Measurements from ENCODE around the gene RASL10B.

RASL10B gene

DNA sequence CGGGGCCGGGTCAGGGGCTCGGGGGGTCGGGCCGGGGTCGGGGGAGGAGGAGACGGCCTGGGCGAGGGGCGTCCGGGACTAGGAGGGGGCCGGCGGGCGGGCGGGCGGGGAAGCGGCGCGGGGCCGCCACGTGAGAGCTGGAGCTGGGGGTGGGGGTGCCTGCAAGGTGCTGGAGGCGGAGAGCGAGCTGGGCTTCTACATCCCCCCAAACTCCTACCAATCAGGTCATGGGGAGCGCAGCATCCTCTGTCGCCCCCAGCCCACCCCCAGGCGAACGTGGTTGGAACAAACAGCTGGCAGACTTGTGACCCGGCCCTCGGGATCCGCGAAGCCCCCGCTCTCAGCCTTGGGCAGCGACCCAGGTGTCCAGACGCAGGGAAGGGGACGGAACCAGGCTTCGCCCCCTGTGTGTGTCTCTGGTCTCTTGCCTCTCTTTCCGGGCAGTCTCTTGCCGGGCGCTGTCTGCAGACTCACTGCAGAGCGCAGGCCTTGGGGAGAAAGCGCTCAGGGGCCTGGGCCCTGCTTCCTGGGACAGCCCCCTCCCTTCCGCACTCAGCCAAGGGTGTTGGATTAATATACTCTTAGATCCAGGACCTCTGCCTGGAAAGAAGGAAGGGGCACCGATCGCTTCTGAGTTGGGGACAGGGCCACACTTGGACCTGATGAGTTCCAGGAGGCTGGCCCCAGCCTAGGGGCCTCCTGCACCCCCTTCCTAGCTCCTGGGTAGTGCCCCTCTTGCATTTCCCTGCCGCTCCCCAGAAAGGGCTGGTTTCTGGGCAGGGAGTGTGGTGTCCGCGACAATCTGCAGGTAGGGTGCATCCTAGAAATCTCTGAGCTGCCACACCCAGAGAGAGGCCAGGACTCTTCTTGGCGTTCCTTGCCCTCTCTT is 722 bp downstream of the RASL10B start:
- Histone ChIP-seq H3K27ac (ENCODE audit: low read length) (no peak overlapping the region), H3K9me3 (ENCODE audit: control insufficient read depth in 1 of 2, low read length in 2 of 2) (no peaks in the 10 kb centered on the region), H3K4me3 (ENCODE audit: low read depth in 1 of 2, low read length in 2 of 2) (peak overlapping the region in 1 of 2 donors; percentile 61), H3K27me3 (ENCODE audit: low read depth, low read length) (no peaks in the 10 kb centered on the region), H3K36me3 (ENCODE audit: control insufficient read depth in 1 of 2, insufficient read depth in 2 of 2, low read length in 2 of 2) (peaks cover 0 to under 1% of the 10 kb centered on the region in 2 donors), H3K4me1 (ENCODE audit: control insufficient read depth in 1 of 2, insufficient read depth in 2 of 2, low read length in 2 of 2) (peaks cover 0 to 11% of the 10 kb centered on the region in 2 donors)

DNA sequence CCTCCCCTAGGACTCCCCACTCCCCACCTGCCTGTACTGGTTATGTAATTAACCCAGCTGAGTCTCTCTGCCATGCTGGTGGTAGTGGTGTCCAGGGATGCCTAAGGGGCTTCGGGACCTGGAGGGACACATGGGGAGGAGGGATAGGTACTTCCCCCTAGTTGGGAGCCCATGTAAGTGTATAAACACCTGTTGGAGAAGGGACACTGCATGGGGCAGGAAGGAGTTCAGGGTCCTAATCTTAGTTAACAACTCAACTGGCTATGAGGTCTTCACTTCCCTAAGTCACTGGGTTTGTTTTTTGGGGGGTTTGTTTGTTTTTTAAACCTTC is 1.3 kb downstream of the RASL10B start:
- Histone ChIP-seq H3K36me3 (ENCODE audit: control insufficient read depth in 1 of 2, insufficient read depth in 2 of 2, low read length in 2 of 2) (no peaks in the 10 kb centered on the region), H3K4me1 (ENCODE audit: control insufficient read depth in 1 of 2, insufficient read depth in 2 of 2, low read length in 2 of 2) (peaks cover 0 to 11% of the 10 kb centered on the region in 2 donors), H3K27ac (ENCODE audit: low read length) (no peak overlapping the region), H3K4me3 (ENCODE audit: low read depth in 1 of 2, low read length in 2 of 2) (no peak overlapping the region), H3K27me3 (ENCODE audit: low read depth, low read length) (no peaks in the 10 kb centered on the region), H3K9me3 (ENCODE audit: control insufficient read depth in 1 of 2, low read length in 2 of 2) (no peaks in the 10 kb centered on the region)

DNA sequence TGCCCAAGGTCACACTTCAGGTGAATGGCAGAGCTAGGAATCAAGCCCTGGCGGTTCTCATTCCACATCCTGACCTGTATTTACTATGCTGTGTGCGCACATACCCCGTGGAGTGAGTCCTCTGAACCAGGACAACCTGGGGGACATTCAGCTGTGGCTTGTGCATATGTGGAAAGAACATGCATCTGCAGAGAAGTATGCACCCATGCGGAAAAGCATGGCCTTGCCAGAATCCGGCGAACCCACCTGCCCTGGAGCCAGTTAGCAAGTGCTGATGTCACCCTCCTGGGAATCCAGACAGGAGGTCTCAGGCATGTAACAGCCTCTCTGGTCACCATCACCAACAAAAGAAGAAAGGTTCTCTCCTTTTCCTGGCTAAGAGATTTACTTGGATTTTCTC is 1.9 kb downstream of the RASL10B start:
- H3K4me1 ChIP-seq (ENCODE audit: control insufficient read depth in 1 of 2, insufficient read depth in 2 of 2, low read length in 2 of 2), result peaks cover 0 to 11% of the 10 kb centered on the region in 2 donors
- no peaks in the 10 kb centered on the region for H3K27me3 ChIP-seq (ENCODE audit: low read depth, low read length)
- H3K4me3 ChIP-seq (ENCODE audit: low read depth in 1 of 2, low read length in 2 of 2), result no peak overlapping the region
- no peak overlapping the region for H3K27ac ChIP-seq (ENCODE audit: low read length)
- no peaks in the 10 kb centered on the region for H3K36me3 ChIP-seq (ENCODE audit: control insufficient read depth in 1 of 2, insufficient read depth in 2 of 2, low read length in 2 of 2)
- no peaks in the 10 kb centered on the region for H3K9me3 ChIP-seq (ENCODE audit: control insufficient read depth in 1 of 2, low read length in 2 of 2)

DNA sequence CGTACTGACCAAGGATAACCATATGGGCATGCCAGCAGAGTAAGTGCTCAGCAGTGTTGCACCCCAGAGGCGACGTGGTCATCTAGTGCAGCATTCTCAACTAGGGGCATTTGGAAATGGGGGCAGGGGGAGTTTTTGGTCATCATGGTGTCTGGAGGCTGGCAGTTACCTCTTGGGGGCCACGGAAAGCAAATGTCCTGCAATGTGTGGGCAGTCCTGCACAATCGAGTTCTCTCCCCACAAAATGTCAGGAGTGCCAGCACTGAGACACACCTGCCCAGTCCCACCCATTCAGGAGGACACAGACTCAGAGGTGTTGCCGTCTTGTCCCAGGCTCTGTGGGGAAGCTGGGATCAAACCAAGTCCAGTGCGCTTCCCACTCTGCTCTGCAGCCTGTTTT is 3.0 kb downstream of the RASL10B start:
- Histone ChIP-seq H3K27ac (ENCODE audit: low read length) (no peak overlapping the region), H3K4me1 (ENCODE audit: control insufficient read depth in 1 of 2, insufficient read depth in 2 of 2, low read length in 2 of 2) (peaks cover 0 to 11% of the 10 kb centered on the region in 2 donors), H3K36me3 (ENCODE audit: control insufficient read depth in 1 of 2, insufficient read depth in 2 of 2, low read length in 2 of 2) (no peaks in the 10 kb centered on the region), H3K4me3 (ENCODE audit: low read depth in 1 of 2, low read length in 2 of 2) (no peak overlapping the region), H3K9me3 (ENCODE audit: control insufficient read depth in 1 of 2, low read length in 2 of 2) (no peaks in the 10 kb centered on the region), H3K27me3 (ENCODE audit: low read depth, low read length) (no peaks in the 10 kb centered on the region)

DNA sequence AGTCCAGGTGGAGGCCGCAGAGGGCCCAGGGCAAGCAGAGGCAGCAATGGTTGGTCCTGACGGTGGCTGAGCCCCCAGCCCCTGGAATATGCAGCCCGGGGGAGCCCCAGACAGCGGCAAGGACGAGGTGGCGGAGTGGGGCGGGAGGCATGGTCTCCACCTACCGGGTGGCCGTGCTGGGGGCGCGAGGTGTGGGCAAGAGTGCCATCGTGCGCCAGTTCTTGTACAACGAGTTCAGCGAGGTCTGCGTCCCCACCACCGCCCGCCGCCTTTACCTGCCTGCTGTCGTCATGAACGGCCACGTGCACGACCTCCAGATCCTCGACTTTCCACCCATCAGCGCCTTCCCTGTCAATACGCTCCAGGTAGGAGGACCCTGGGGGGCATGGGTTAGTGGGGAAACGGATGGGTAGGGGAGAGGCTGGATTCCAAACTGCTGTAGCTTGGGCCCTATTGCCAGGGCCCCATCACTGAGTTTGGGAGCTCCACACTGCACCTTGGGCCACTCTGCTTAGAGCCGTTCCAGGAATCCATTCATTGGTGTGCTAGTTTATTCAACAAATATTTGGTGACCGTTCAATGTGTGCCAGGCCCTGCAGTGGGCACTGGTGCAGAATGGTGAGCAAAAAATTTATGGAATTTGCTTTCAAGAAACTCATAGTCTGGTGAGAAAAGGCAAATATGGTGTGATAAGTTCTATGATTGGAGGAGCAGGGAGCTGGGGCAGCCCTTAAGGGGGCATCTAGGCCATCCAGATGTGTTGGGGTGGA is 3.8 kb downstream of the RASL10B start:
- Histone ChIP-seq H3K27me3 (ENCODE audit: low read depth, low read length) (peaks cover 3% of the 10 kb centered on the region), H3K4me1 (ENCODE audit: control insufficient read depth in 1 of 2, insufficient read depth in 2 of 2, low read length in 2 of 2) (peaks cover 0 to 11% of the 10 kb centered on the region in 2 donors), H3K36me3 (ENCODE audit: control insufficient read depth in 1 of 2, insufficient read depth in 2 of 2, low read length in 2 of 2) (no peaks in the 10 kb centered on the region), H3K9me3 (ENCODE audit: control insufficient read depth in 1 of 2, low read length in 2 of 2) (no peaks in the 10 kb centered on the region), H3K27ac (ENCODE audit: low read length) (no peak overlapping the region), H3K4me3 (ENCODE audit: low read depth in 1 of 2, low read length in 2 of 2) (no peak overlapping the region)

DNA sequence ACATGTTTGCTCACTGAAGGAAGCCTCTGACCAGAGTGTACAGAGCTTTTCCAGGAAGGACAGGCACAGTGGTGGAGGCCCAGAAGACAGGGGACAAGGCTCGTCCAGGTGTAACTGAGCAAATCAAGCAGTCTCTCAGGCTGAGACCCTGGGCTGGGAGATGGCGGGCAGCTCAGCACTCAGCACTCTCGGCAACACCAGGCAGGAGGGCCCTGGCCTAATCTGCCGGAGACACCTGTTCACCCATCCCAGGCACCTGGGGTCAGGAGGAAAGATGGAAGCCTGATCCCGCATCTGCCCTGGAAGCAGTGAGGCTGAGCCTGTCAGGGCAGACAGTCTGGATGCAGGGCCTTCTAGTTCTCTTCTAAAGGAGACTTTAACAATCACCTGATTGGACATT is 4.8 kb downstream of the RASL10B start:
- Histone ChIP-seq H3K36me3 (ENCODE audit: control insufficient read depth in 1 of 2, insufficient read depth in 2 of 2, low read length in 2 of 2) (no peaks in the 10 kb centered on the region), H3K4me1 (ENCODE audit: control insufficient read depth in 1 of 2, insufficient read depth in 2 of 2, low read length in 2 of 2) (peaks cover 0 to 7% of the 10 kb centered on the region in 2 donors), H3K9me3 (ENCODE audit: control insufficient read depth in 1 of 2, low read length in 2 of 2) (no peaks in the 10 kb centered on the region), H3K27me3 (ENCODE audit: low read depth, low read length) (peaks cover 12% of the 10 kb centered on the region), H3K27ac (ENCODE audit: low read length) (no peak overlapping the region), H3K4me3 (ENCODE audit: low read depth in 1 of 2, low read length in 2 of 2) (no peak overlapping the region)

DNA sequence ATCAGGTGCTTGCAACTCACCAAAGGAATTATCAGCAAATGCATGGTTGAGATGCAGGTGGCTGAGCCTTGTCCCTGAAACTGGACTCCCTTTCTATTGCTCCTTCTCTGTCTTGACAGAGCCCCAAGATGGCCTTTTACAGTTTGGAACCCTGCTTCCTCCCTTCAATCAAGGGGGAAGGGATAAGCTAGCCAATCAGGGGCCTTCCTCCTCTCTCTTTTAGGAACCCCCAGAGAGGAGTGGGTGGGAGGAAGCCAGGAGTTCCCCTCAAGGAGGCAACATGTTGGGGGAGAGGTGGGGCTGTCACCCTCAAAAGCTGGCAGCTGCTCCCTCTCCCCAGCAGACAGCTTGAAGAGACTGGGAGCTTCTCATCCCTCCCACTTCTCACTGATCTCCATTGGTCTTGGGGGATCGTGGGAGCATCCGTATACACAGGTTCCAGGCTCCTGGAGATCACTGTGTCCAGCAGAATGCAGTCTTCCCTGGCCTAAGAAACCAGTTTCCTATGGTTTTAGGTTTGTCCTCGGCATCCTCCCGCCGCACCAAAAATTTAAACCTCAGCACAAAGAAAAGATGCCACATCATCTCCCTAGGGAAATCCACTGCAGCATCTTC is 7.2 kb downstream of the RASL10B start:
- Histone ChIP-seq H3K27ac (ENCODE audit: low read length) (no peak overlapping the region), H3K9me3 (ENCODE audit: control insufficient read depth in 1 of 2, low read length in 2 of 2) (no peaks in the 10 kb centered on the region), H3K4me1 (ENCODE audit: control insufficient read depth in 1 of 2, insufficient read depth in 2 of 2, low read length in 2 of 2) (peaks cover under 1 to 10% of the 10 kb centered on the region in 2 donors), H3K4me3 (ENCODE audit: low read depth in 1 of 2, low read length in 2 of 2) (no peak overlapping the region), H3K27me3 (ENCODE audit: low read depth, low read length) (peaks cover 27% of the 10 kb centered on the region), H3K36me3 (ENCODE audit: control insufficient read depth in 1 of 2, insufficient read depth in 2 of 2, low read length in 2 of 2) (no peaks in the 10 kb centered on the region)

DNA sequence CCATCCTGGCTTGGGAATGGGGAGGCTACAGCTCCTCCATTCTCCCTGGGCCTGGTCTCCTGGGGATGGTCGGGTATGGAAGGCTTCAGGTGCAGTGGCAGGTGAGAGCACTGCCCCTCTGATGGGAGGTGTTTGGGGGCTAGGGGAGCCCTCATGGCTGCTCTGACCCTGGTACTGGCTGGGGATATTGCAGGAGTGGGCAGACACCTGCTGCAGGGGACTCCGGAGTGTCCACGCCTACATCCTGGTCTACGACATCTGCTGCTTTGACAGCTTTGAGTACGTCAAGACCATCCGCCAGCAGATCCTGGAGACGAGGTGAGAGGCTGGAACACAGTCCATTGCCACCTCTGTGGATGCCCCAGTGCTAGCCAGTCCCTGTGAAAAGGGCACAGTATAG is 8.8 kb downstream of the RASL10B start:
- H3K9me3 ChIP-seq (ENCODE audit: control insufficient read depth in 1 of 2, low read length in 2 of 2), result no peaks in the 10 kb centered on the region
- no peaks in the 10 kb centered on the region for H3K36me3 ChIP-seq (ENCODE audit: control insufficient read depth in 1 of 2, insufficient read depth in 2 of 2, low read length in 2 of 2)
- peaks cover 27% of the 10 kb centered on the region for H3K27me3 ChIP-seq (ENCODE audit: low read depth, low read length)
- H3K4me3 ChIP-seq (ENCODE audit: low read depth in 1 of 2, low read length in 2 of 2), result no peak overlapping the region
- H3K4me1 ChIP-seq (ENCODE audit: control insufficient read depth in 1 of 2, insufficient read depth in 2 of 2, low read length in 2 of 2), result peaks cover 2 to 10% of the 10 kb centered on the region in 2 donors
- no peak overlapping the region for H3K27ac ChIP-seq (ENCODE audit: low read length)

DNA sequence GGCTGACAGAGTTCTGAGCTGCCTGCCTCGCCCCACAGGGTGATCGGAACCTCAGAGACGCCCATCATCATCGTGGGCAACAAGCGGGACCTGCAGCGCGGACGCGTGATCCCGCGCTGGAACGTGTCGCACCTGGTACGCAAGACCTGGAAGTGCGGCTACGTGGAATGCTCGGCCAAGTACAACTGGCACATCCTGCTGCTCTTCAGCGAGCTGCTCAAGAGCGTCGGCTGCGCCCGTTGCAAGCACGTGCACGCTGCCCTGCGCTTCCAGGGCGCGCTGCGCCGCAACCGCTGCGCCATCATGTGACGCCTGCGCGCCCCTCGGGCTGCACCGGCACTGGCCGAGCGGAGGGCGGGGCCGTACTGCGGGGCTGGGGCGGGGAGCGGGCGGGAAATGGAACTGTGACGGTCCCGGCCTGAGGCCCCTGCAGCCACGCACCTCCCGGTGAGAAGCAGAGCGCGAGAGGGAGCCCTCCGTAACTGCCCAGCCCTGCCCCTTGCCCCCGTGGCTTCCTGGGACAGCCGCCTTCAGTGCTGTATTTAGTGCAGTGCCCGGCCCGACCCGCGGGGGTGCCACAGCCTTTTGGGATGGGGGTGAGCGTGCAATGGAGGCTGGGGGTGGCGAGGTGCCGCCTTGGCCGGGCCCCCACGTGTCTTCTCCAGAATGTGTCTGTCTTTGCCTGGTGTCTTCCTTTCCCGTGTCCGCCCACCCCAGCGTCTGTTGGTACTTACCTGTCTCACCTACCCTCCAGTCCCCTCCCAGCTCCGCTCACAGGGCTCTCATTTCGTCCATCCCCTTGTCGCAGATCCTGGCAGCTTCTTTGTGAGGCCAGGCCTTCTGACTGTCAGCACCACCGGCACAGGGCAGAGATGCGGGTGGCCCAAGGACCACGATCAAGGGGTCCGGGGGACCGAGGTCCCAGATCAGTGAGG is 9.8 kb downstream of the RASL10B start:
- Histone ChIP-seq H3K27ac (ENCODE audit: low read length) (no peak overlapping the region), H3K4me1 (ENCODE audit: control insufficient read depth in 1 of 2, insufficient read depth in 2 of 2, low read length in 2 of 2) (peaks cover 2 to 10% of the 10 kb centered on the region in 2 donors), H3K27me3 (ENCODE audit: low read depth, low read length) (peaks cover 27% of the 10 kb centered on the region), H3K36me3 (ENCODE audit: control insufficient read depth in 1 of 2, insufficient read depth in 2 of 2, low read length in 2 of 2) (no peaks in the 10 kb centered on the region), H3K9me3 (ENCODE audit: control insufficient read depth in 1 of 2, low read length in 2 of 2) (no peaks in the 10 kb centered on the region), H3K4me3 (ENCODE audit: low read depth in 1 of 2, low read length in 2 of 2) (peak overlapping the region in 1 of 2 donors; percentile 43)

DNA sequence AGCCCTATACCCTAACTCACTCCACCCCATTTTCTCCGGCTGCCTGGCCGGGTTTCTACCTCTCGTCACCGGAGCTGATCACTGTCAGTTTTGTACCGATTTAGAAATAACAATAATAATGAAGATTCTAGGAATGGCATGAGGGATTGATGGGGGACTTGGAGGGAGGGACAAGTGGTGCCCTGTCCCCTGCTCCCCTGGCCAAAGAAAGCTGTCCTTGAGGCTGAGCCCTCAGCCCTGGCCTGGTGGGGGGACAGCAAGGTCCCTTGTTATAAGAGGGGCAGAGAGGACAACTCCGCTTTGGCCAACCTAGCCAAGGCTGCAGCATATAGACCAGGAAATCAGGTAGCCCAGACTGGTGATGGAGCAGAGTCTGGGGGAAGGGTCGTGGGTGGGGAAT is 11.1 kb downstream of the RASL10B start:
- Histone ChIP-seq H3K4me3 (ENCODE audit: low read depth in 1 of 2, low read length in 2 of 2) (no peak overlapping the region), H3K4me1 (ENCODE audit: control insufficient read depth in 1 of 2, insufficient read depth in 2 of 2, low read length in 2 of 2) (peaks cover 2 to 10% of the 10 kb centered on the region in 2 donors), H3K9me3 (ENCODE audit: control insufficient read depth in 1 of 2, low read length in 2 of 2) (no peaks in the 10 kb centered on the region), H3K27ac (ENCODE audit: low read length) (no peak overlapping the region), H3K36me3 (ENCODE audit: control insufficient read depth in 1 of 2, insufficient read depth in 2 of 2, low read length in 2 of 2) (no peaks in the 10 kb centered on the region), H3K27me3 (ENCODE audit: low read depth, low read length) (peaks cover 27% of the 10 kb centered on the region)
